ENCODE data around the gene BDP1.

DNA sequence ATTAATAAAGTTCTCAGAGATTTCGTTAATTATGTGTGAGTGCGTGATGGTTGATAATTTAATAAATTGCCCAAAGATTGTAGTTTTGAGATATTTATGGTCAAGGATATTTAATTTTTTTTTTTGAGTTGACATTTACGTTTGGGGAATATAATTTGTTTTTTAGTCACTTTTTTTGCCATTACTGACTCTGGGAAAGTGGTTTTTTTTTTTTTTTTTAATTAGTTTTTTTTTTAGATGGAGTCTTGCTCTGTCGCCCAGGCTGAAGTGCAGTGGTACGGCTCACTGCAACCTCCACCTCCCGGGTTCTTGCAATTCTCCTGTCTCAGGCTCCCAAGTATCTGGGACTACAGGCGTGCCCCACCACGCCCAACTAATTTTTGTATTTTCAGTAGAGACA is 1.7 kb downstream of the BDP1 start:
- TF ChIP-seq CTCF (conservative IDR thresholded peaks at IDR 0.05; ENCODE audit: low read depth, low read length) (no peak), EZH2 (IDR thresholded peaks at IDR 0.05; ENCODE audit: low read length, unreplicated experiment) (no peak)
